HG03378 (cell line): ENCODE data around the gene RSPO4.
"Not testable (repeated sequence)": the region's sequence is repeated elsewhere in the genome, so short reads cannot be mapped to it uniquely, and the experiment has no call there.

Experiments used
- ATAC-seq: cut with Tn5 transposase; IDR thresholded peaks from one replicate; pipeline ENCODE4 v1.9.1; 2021; ENCODE audit warnings: mild to moderate bottlenecking, moderate library complexity; ENCODE audit not compliant: unreplicated experiment

Gene RSPO4

DNA sequence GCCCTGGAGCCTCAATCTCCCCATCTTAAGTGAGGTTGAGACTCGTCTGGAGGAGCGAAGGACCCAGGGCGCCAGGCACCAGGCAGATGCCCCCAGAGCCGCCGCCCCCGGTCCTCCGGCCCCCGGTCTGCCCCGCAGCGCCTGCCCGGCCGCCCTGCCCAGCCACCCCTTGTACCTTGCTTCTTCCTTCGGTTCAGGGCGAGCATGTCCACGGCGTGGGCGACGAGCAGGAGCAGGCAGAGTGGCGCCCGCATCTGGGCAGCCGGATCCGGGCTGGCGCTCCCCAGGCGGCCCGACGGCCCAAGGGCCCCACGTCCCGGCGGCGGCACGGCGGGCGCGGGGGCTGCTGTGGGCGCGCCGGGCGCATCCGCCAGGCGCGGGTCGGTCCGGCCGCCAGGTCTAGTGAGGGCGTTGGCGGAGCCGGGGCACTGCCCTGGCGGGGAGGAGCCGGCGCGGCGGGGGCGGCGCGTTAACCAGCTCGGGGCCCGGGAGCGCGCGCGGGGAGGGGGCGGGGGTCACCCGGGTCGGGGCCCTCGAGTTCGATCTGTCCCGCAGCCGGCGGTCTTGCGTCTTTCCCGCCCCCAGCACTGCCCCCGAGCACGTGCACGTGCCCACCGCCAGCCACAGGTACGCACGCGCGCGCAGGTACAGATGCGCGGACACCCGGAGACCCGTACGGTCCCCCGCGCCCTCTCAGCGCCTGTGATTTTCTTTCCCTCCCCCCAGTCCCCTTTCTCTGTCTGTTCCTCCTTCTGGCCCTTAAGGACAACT lies at the start of gene RSPO4:
Gene RSPO4 (minus strand): TSS at position 401 of the 771 bp plus-strand sequence. CDS start 147 bp downstream, at position 254.
- ATAC-seq: no peak

DNA sequence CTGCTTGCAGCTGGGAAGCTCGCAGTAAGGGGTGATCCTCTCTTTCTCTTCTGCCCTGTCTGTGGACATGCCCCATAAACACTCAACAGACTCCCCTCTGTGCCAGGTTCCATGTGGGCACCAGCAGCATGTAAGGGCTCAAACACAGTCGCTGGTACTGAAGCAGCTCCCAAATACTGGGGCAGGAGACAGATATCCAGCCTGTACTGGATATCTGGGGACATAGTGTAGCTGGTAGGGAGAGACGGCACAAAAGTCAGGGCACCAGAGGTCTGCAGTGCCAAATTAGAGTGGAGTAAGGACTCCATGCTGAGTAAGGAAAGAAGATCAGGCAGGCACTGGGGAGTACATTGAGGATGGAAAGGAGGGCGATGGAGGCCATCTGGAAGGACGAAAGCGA lies 48.3 kb upstream of the RSPO4 start:
- no peak for ATAC-seq

DNA sequence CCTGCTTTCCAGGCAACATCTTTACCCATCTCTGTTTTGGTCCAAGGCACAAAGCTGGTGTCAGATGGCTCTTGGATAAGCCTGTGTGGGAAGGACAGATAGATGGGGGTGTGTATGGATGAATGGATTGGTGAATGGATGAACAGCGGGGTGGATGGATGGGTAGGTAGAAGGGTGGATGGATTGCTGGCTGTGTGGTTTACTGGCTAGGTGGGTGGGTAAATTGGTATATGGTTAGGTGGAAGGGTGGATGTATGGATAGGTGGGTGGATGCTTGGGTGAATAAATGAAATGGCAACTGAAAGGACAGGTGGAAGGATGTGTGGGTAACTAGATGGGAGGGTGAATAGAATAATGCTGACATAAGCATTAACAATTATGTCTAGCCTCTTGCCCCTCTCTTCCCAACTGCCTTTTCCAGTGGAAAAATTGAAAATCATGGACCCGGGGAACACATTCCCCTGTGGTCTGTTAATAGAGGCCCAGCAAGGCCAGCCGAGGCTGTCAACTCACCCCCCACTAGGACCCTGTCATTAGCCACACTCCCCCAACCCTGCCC lies 43.8 kb upstream of the RSPO4 start:
- no peak for ATAC-seq

DNA sequence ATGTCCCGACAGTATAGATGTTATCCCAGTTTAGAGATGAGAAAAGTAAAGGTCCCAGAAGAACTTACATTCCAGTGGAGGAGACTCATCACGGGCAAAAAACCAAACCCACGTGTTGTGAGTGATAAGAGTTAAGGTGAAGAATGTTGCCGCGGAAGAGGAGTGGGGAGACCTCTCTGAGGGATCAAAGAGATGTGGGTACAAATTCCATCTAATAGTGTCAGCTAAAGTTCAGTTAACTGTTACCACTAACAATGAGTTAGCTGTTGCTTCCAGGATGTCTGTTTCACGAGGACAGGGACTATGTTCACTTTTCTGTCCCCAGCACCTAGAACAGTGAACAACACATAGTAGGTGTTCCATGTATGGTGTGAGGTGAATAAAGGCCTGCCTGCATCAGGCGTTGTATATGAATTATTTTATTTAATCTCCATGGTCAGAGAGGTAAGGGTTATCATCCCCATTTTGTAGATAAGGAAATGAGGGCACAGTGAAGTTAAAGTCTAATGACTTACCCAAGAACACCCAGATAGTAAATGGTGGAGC lies 39.8 kb upstream of the RSPO4 start:
- ATAC-seq: no peak

DNA sequence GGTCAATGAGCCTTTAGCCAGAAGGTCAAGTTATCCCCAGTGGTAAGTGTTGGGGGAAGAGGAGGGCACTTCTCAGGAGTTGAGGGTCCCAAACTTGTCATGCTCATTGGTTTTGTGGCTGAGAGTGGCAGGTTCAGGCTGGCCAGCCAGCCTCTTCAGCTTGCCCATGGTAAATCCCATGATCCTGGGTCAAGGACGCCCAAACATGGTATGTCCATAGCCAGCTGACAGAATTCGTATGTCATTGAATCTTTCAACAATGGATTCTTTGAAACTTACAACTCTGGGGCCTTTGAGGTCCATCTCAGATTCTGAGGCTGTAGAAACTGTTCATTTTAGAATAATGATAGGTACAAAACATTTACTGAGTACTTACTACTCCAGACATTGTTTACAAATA lies 36.1 kb upstream of the RSPO4 start:
- no peak for ATAC-seq

DNA sequence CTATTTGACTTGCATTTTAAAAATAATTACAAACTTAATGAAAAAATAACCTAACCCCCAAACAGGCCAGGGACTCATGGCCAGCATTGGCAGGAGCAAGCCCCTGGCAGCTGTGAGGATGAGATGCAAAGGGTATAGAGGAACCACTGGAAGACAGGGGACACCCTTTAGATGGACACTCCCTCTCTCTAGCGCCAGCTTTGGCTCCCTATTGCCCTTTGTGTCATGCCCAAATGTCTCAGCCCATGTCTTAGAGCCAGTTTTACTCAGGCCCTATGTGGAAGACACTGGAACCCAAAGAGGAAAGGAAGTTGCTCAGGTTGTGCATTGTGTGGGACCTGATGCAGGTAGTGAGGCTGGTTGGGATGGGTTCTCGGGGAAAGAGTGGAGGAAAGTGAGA lies 34.9 kb upstream of the RSPO4 start:
- no peak for ATAC-seq

DNA sequence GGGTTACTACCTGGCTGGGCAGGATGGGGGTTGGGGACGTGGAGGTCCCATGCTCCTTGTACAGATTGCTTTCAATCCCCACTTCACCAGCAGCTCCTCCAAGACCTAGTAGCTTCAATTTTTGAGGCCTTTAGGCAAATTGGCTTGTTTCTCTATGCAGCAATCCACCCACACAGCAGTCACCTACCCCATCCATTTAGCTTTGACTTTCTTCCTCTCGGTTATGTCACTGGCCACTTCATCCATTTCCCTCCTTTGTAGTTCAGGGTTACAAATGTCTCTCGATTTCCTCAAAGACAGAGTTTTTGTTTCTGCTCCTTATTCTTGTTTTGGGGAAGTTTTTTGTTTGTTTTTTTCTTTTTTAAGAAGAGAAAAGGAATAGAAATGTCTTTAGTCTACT lies 33.4 kb upstream of the RSPO4 start:
- ATAC-seq: no peak

DNA sequence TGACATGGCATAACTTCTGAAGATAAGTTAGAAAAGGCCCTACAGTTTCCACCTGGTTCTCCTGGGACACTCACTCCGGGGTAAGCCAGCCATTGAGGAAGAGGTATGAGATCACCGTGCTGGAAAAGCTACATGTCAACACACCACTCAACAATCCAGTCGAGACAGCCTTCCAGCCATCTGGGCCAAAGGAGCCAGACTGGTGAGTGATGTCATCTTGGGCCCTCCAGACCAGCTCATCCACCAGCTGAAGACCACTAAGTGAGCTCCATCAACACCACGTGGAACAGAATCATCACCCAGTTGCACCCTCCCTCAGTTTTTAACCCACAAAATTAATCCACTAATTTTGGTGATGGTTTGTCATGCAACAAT lies 32.3 kb upstream of the RSPO4 start:
- ATAC-seq: no peak

DNA sequence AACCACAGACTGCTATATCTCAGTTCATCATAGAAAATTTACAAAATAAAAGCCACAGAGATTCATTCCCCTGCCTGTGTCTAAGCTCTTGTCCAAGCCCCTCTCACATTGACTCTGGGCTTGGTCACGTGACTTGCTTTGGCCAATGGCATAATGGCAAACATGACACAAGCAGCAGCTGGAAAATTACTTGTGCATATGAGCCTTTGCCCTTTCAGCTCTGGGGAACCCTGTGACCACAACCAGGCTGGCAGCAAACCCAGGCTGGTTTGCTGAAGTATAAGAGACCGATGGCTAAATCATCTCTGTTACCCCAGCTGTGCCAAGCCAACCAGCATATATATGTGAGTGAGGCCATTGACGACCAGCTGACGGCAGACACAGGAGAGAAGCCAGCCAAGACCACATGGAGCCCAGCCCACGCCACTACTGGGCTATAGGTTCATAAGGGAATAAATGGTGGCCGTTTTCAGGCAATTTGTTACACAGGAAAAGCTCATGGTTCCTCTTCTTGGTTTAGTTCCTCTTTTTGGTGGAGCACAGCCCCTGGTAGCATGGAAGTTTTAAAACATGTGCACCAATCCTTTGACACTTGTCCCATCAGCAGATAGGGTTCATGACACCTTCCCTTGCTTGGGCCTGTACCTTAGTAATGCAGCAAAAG lies 31.8 kb upstream of the RSPO4 start:
- ATAC-seq: no peak

DNA sequence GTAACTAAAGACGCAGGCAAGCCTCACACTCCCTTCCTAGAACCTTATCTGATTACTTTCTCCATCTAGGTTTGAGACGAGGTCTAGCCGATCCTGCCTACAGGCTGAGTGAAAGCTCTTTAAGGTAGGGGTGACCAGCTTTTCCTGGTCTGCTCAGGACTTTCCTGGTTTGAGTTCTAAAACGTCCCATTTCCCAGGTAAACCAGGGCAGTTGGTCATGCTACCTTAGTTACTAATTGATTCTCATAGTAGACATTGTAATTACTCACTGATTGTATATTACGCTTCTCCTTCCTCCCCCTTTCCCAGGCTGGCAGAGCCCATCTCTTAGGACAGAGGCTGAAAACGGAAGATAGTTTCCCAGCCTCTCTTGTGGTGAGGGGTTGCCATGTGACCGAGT lies 27.9 kb upstream of the RSPO4 start:
- no peak for ATAC-seq

DNA sequence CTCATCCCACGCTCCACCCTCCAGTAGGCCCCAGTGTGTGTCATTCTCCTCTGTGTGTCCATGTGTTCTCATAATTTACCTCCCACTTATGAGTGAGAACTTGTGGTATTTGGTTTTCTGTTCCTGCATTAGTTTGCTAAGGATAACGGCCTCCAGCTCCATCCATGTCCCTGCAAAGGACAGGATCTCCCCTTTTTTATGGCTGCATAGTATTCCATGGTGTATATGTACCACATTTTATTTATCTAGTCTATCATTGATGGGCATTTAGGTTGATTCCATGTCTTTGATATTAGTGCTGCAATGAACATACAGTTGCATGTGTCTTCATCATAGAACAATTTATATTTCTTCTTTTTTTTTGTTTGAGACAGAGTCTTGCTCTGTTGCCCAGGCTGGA lies 24.1 kb upstream of the RSPO4 start:
- not testable (repeated sequence) for ATAC-seq

DNA sequence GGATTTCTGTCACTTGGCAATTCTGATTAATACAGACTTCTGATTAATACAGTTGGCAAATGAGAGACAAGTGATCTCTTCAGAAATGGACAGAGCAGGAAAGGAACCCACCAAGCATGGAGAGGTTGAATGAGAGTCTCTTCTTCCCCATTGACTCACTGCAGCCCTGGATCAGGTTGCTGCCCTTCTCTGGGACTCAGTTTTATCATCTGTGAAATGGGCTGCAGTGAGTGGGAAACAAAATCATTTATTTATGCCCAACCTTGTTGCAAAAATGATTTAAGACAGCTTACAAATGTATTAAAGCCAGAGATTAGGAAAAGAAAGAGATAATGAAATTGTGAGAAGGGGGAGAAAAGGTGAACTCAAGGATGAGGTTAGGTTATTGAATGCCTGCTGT lies 20.8 kb upstream of the RSPO4 start:
- no peak for ATAC-seq

DNA sequence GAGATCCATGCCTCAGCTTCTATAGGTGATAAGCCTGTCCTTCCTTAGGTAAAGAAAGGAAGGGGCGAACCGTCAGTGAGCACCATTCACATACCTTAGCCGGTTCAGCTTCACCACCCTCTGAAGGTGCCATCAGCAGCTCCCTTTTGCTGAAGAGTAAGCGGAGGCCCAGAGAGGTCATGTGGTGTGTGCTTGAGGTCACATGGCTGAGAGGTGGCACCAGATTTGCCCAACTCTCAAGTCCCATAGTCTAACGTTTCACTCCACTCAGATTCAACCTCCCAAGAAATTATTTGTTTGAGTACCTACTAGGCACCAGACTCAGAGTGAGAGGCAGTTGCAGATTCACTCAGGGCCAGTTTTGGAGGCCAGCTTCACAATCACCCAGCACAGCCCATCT lies 18.5 kb upstream of the RSPO4 start:
- no peak for ATAC-seq

DNA sequence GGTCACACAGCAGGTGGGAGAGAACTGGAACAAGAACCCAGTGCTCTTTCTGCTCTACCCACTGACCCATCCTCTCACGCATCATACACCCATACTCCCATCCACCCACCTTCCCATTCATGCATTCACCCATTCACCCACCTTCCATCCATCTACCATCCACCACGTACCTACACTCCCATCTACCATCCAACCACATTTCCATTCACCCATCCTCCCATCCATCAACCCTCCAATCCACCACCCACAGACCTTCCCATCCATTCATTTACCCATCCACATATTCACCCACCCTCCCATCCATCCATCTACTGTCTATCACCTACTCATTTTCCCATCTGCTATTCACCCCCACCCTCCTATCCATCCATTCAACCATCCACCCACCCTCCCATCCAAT lies 17.2 kb upstream of the RSPO4 start:
- no peak for ATAC-seq

DNA sequence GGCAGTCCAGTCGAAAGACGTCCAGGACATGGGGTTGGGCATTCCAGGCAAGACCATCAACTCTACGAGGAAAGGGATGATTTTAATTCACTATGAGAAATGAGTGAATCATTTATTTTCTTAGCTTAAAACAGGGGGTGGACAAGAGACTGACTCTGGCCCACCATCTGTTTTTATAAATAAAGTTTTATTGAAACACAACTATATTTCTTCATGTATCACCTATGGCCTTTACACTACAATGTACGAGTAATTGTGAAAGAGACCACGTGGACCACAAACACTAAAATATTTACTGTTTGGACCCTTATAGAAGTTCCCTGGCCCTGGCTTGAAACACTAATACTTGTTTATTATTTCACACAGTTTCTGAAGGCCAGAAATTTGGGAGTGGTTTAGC lies 15.6 kb upstream of the RSPO4 start:
- ATAC-seq: no peak

DNA sequence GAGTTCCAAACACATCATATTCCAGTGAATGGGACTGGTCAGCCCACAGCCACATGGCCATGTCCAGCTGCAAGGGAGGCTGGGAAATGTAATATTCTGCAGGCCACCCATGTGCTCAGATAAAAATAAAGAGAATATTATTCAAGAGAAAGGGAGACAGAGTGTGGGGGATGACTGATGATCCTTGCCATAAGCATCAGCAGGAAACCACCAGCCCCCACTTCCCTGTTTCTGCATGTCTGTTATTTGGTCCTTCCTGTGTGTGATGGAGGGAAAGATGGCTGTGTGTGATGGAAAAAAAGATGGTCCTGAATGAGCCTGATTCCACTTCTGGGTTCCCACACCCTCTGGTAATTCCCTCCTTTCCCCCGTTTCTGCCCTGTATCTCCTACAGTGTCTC lies 13.1 kb upstream of the RSPO4 start:
- ATAC-seq: no peak

DNA sequence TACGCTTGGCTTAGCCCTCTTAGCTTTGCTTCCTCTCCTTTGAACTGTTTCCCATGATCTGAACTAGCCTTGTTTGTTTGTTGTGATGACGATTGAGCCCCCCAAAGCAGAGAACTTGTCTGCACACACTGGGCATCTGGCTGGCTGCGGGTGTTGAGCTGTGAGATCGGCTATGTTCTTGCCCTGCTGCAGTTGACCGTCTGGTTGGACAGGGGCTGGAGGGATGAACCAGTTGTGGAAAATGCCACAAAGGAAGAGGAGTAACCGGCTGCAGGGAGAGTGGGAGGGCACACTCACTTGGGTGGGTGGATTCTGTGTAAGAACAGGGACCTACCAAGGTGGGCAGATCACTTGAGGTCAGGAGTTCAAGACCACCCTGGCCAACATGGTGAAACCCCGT lies 12.4 kb upstream of the RSPO4 start:
- ATAC-seq: no peak

DNA sequence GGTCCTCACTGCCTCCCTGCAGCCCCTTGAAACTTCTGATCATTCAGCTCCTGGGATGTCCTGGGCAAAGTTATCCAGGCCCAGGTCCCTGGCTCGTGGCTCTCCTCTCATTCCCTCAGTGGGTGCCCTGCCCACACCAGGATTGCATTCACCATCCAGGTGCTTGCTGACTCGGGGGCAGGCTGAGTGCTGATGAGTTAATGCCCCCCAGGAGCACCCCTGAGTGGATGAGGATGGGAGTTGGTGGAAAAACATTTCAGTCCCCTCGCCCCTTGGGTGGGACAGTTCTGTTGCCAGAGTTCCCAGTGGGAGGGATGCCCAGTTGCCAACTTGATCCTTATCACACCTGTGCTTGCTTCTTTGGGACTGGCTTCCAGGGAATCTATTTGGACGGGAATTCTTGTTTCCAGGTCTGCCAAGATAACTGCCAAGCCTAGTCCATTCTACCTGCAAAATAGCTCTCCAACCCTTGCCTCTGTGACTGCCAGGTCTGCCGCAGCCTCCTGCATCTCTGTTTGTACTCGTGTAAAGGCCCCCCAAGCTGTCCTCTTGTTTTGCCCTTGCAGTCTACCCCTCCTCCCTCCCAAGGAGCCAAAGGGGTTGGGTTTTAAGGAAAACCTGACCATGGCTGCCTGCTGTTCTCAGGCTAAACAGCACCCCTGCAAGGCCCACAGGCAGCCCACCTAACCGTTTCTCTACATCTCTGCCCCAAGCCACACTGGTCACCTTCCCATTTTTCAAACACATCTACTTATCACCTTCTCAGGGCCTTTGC lies 11.6 kb upstream of the RSPO4 start:
- no peak for ATAC-seq

DNA sequence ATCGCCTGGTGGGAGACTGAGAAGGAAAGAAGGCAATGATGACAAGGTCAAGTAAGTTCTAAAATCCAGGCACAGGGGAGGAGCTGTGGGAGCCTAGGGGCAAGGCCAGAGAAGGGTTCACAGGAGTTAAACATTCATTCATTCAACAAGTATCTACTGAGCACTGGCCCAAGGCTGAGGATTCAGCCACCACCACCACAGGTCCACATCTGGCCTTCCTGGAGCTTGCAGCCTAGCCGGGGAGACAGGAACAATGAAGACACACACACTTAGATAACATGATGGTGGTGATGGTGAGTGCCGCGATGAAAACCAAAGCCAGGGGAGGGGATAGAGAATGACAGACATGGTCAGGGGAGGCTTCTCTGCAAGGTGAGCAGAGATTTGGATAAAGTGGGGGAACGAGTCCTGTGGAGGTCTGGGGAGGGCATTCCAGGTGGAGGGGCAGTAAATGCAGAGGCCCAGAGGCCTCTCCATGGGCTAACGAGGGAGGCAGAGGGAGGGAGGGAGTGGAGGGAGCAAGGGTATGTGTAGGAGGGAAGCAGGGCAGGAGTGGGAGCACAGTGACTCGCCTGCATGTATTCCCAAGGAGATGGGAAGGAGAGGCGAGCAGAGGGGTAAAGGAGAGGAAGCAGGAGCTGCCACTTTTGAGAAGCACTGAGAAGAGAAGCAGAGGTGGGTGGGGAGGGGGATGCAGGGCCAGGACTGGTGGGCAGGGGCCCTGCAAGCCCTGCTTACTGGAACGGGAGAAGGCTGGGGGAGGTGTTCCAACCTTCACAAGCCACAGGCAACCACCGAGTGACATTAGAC lies 10.5 kb upstream of the RSPO4 start:
- ATAC-seq: no peak

DNA sequence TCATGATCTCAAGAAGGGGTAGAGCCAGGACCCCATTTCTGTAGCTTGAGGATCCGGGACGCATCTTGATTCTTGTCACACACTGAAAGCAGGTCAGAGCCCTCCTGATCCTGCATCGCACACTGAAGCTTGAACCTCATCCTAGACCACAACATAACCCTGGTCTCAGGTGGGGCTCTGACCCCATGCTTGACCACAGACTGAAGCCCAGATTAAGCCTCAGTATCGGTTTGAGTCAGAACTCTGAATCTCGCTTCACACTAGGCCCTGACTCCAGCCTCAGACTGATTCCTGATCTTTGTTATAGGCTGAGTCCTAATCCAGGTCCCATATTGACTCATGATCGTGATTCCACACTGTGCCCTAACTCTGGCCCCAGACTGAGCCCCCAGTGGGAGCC lies 8.5 kb upstream of the RSPO4 start:
- no peak for ATAC-seq
